A549 (cell line): ENCODE data around the gene RAP1GAP2. TPM values are rescaled to one million over a fixed set of nuclear protein-coding genes. Genes with fewer than 3 reads are reported as not detected.
"Not testable (repeated sequence)": the region's sequence is repeated elsewhere in the genome, so short reads cannot be mapped to it uniquely, and the experiment has no call there.

Experiments
- ATAC-seq, 2 experiments: fragments of 200-7000 bp in 1 of 2; fragments of >200 bp in 1 of 2; cut with Nextera tagmentation in 1 of 2; cut with Tn5 transposase in 1 of 2; 3 replicates each; pipeline versions ENCODE4 v1.8.0 to v1.9.1; 2018 to 2020; ENCODE audit warnings: mild to moderate bottlenecking in 1 of 2, moderate library complexity in 1 of 2
- CTCF ChIA-PET: fragments of 300-600 bp; sonication (Branson Sonifier 250); formaldehyde crosslinking; extraction: SDS; loops from one replicate; lab custom pipeline; 2021; ENCODE audit warnings: antibody characterized with exemption, inconsistent platforms; lab: Yijun Ruan, JAX
- POLR2A ChIA-PET: fragments of 350-600 bp; formaldehyde crosslinking; extraction: SDS; loops from one replicate; lab custom pipeline; 2021; ENCODE audit warnings: antibody characterized with exemption, inconsistent platforms; lab: Yijun Ruan, JAX
- DNase-seq, 2 experiments: peaks; one replicate each; pipeline versions ENCODE4 v3.0.0 to v3.0.0-alpha.2; 2011 to 2016; ENCODE audit warnings: low read depth in 1 of 2, low spot score in 1 of 2
- FAIRE-seq: peaks from 2 replicates; lab custom pipeline; 2011; peaks lifted over from hg19 to GRCh38; lab: Jason Lieb, UNC
- H3K27ac ChIP-seq, 2 experiments: fragments of >200 bp; sonication (Bioruptor Twin); formaldehyde crosslinking; 3 replicates each; pipeline ENCODE4 v1.5.1; 2016 to 2017
- H3K4me1 ChIP-seq: fragments of >200 bp; sonication (Bioruptor Twin); formaldehyde crosslinking; 3 replicates; pipeline ENCODE4 v1.6.1; 2016
- H3K4me2 ChIP-seq: fragments of >200 bp; sonication (Bioruptor Twin); formaldehyde crosslinking; 3 replicates; pipeline ENCODE4 v1.6.1; 2016
- H3K4me3 ChIP-seq: fragments of >200 bp; sonication (Bioruptor Twin); formaldehyde crosslinking; 3 replicates; pipeline ENCODE4 v1.5.1; 2016
- H3K9me3 ChIP-seq: fragments of >200 bp; sonication (Bioruptor Twin); formaldehyde crosslinking; 3 replicates; pipeline ENCODE4 v1.6.1; 2016
- BHLHE40 ChIP-seq: IDR thresholded peaks from 2 replicates; pipeline ENCODE4 v1.6.1; 2012; ENCODE audit warnings: low read depth, low read length, inconsistent platforms
- CBX8 ChIP-seq: fragments of 200-600 bp; sonication (generic); IDR thresholded peaks from 2 replicates; pipeline ENCODE4 v1.6.1; 2016
- CEBPB ChIP-seq, 2 experiments: fragments of >200 bp in 1 of 2; sonication (Bioruptor Twin) in 1 of 2; formaldehyde crosslinking in 1 of 2; IDR thresholded peaks; 2 replicates each; pipeline ENCODE4 v1.6.1; 2012 to 2016
- EP300 ChIP-seq, 2 experiments: fragments of >200 bp; sonication (Bioruptor Twin); formaldehyde crosslinking; IDR thresholded peaks; 2 replicates in 1 of 2; 3 replicates in 1 of 2; pipeline ENCODE4 v1.6.1; 2016 to 2017
- FOSL2 ChIP-seq, 2 experiments: fragments of 450-650 bp in 1 of 2; fragments of >200 bp in 1 of 2; sonication (Bioruptor Twin) in 1 of 2; formaldehyde crosslinking; IDR thresholded peaks; 2 replicates each; pipeline versions ENCODE4 v1.5.0 to v1.6.1; 2016 to 2020; ENCODE audit warnings: mild to moderate bottlenecking in 1 of 2, moderate library complexity in 1 of 2
- GATA3 ChIP-seq: IDR thresholded peaks from 2 replicates; pipeline ENCODE4 v1.6.1; 2012; ENCODE audit warnings: borderline replicate concordance
- JUN ChIP-seq, 2 experiments: fragments of >200 bp; sonication (Bioruptor Twin); formaldehyde crosslinking; IDR thresholded peaks; 2 replicates in 1 of 2; 3 replicates in 1 of 2; pipeline ENCODE4 v1.6.1; 2016 to 2017
- JUNB ChIP-seq: fragments of >200 bp; sonication (Bioruptor Twin); formaldehyde crosslinking; IDR thresholded peaks from 2 replicates; pipeline ENCODE4 v1.6.1; 2016
- MAFK ChIP-seq: fragments of 450-650 bp; IDR thresholded peaks from 2 replicates; pipeline ENCODE4 v1.6.1; 2014; ENCODE audit not compliant: partially characterized antibody
- MAZ ChIP-seq: fragments of 150-350 bp; IDR thresholded peaks from 2 replicates; pipeline ENCODE4 v1.6.1; 2014; ENCODE audit warnings: antibody characterized with exemption, low read depth, low read length, borderline replicate concordance
- MYC ChIP-seq: IDR thresholded peaks from 2 replicates; pipeline ENCODE4 v1.6.1; 2012; ENCODE audit warnings: mild to moderate bottlenecking, inconsistent platforms, low read length, improper control_type of control experiment, borderline replicate concordance
- NFE2L2 ChIP-seq: fragments of 150-350 bp; conservative IDR thresholded peaks from 2 replicates; pipeline ENCODE4 v1.6.1; 2014; ENCODE audit warnings: low read length
- RFX5 ChIP-seq: fragments of 450-650 bp; IDR thresholded peaks from 2 replicates; pipeline ENCODE4 v1.7.1; 2014; ENCODE audit warnings: antibody characterized with exemption, mild to moderate bottlenecking, moderate library complexity
- RNF2 ChIP-seq: fragments of 200-600 bp; sonication (generic); IDR thresholded peaks from 2 replicates; pipeline ENCODE4 v1.6.1; 2016; ENCODE audit warnings: low read depth, mild to moderate bottlenecking, antibody characterized with exemption, moderate library complexity, borderline replicate concordance
- SMC3 ChIP-seq: fragments of >200 bp; sonication (Bioruptor Twin); formaldehyde crosslinking; IDR thresholded peaks from 3 replicates; pipeline ENCODE4 v1.6.1; 2018; ENCODE audit warnings: inconsistent platforms
- TFCP2L1 ChIP-seq: fragments of 250-450 bp; sonication (Bioruptor Pico); IDR thresholded peaks from 2 replicates; pipeline ENCODE4 v1.5.0; 2021; ENCODE audit warnings: mild to moderate bottlenecking
- TP53 ChIP-seq: fragments of 250-450 bp; sonication (Bioruptor Pico); IDR thresholded peaks from 2 replicates; pipeline ENCODE4 v1.5.0; 2021; ENCODE audit warnings: mild to moderate bottlenecking, moderate library complexity
- ZFP36 ChIP-seq: fragments of 450-650 bp; IDR thresholded peaks from 2 replicates; pipeline ENCODE4 v1.6.1; 2014; ENCODE audit warnings: borderline replicate concordance; ENCODE audit not compliant: partially characterized antibody
- WGBS: methylation state at CpG from one replicate; pipeline ENCODE4 v1.1.6; 2017; ENCODE audit errors: missing lambda C conversion rate; 5-methylcytosine and 5-hydroxymethylcytosine counted together
- polyA plus RNA-seq, 4 experiments: library from polyadenylated mRNA; depleted of rRNA in 3 of 4; stranded (reverse); fragments of >200 nt; fragmentation: RNase III in 1 of 4; extraction: RNeasy Plus Mini Kit Qiagen cat#74134 plus additional on column Dnase treatment in 1 of 4; gene quantifications; 2 replicates in 3 of 4; 3 replicates in 1 of 4; pipeline ENCODE4 v1.2.3, GENCODE V29; 2011 to 2017
- TF ChIP-seq, protein P1 (sequence below): IDR thresholded peaks from 2 replicates; pipeline ENCODE4 v1.6.1; 2012
- TF ChIP-seq, protein P2 (sequence below): IDR thresholded peaks from 2 replicates; pipeline ENCODE4 v1.6.1; 2012; ENCODE audit warnings: low read depth, borderline replicate concordance
- TF ChIP-seq, protein P3 (sequence below): fragments of >200 bp; sonication (Bioruptor Twin); formaldehyde crosslinking; IDR thresholded peaks from 2 replicates; pipeline ENCODE4 v1.6.1; 2016
- TF ChIP-seq, protein P4 (sequence below): fragments of 450-650 bp; IDR thresholded peaks from 2 replicates; pipeline ENCODE4 v1.6.1; 2014; ENCODE audit warnings: antibody characterized with exemption

The RAP1GAP2 gene
- polyA plus RNA-seq, 2 of the 4 experiments (the other 2 are of a cell fraction), result 8.3 to 20.8 TPM

DNA sequence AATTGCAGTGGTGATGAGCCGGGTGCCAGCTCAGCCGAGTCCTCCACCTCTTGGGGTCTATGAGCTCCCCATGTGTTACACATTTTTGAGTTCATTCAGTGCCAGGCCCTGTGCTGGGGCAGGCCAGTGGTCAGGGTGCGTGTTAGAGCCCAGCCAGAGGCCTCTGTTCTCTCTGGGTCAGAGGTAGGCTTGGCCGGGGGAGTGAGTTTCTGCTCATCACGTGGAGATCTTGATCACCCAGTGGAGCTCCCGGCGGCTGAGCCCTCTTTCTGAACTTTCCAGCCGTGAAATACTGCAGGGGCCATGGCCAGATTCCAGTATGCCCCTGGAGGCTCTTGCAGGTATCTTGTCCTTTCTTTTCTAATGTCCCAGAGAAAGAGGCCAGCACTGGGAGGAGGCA, 93.0 kb downstream of the RAP1GAP2 start:
- FAIRE-seq (no peak), DNase-seq (no peak), ATAC-seq (no peak)
- WGBS, result 84% methylated on average over 8 of the region's 8 CpGs
- POLR2A ChIA-PET, result no interaction called here
- Histone ChIP-seq H3K27ac (peak overlapping the region; percentile 1 to 21; a peak in 3 of 6 replicates), H3K9me3 (no peaks in the 10 kb centered on the region), H3K4me3 (no peak overlapping the region), H3K4me1 (peaks cover 49% of the 10 kb centered on the region), H3K4me2 (no peak overlapping the region)
- no peak for TF ChIP-seq RNF2
- no peak for TF ChIP-seq EP300 (IDR thresholded peaks at IDR 0.05)
- TF ChIP-seq, protein P1, sequence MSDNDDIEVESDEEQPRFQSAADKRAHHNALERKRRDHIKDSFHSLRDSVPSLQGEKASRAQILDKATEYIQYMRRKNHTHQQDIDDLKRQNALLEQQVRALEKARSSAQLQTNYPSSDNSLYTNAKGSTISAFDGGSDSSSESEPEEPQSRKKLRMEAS, result no peak
- TF ChIP-seq GATA3, result no peak
- TF ChIP-seq CBX8, result no peak
- no peak for TF ChIP-seq TP53 (CRISPR knock-in tag)
- CTCF ChIA-PET, result interaction anchor here (0.6 to 3.5 kb wide), 4 partner anchors 40 to 802 kb away, joined by 4 to 20 read pairs (median 9); no protein-coding TSS in a partner anchor

DNA sequence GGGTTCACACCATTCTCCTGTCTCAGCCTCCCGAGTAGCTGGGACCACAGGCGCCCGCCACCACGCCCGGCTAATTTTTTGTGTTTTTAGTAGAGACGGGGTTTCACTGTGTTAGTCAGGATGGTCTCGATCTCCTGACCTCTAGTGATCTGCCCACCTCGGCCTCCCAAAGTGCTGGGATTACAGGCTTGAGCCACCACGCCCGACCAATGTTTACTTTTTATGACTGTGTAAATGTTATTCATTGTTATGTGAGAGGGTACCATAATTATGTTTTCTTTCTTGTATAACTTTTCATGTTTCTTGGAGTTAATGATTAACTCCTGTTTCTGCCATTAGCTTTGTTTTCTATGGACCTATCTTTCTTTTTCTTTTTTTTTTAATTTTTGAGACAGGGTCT, 94.5 kb downstream of the RAP1GAP2 start:
- H3K4me3 ChIP-seq; H3K9me3 ChIP-seq; TF ChIP-seq FOSL2 (IDR thresholded peaks at IDR 0.05): not testable (repeated sequence)
- Histone ChIP-seq H3K27ac (peak overlapping the region; percentile 41 to 66; a peak in 5 of 6 replicates), H3K4me1 (peaks cover 42% of the 10 kb centered on the region), H3K4me2 (peak overlapping the region; percentile 51)
- CTCF ChIA-PET, result interaction anchor here (0.7 to 3.5 kb wide), 5 partner anchors 42 to 124 kb away, joined by 3 to 20 read pairs (median 4); no protein-coding TSS in a partner anchor
- peak; percentile 63 for FAIRE-seq
- WGBS, result 17% methylated on average over 10 of the region's 10 CpGs
- peak; percentile 60 for TF ChIP-seq FOSL2 (CRISPR knock-in tag; IDR thresholded peaks at IDR 0.05)
- peak; percentile 49; the same call in 1 of the 2 replicates for TF ChIP-seq RFX5
- TF ChIP-seq, all 56 proteins: peak for 2; not testable (repeated sequence) for 54
- ATAC-seq (peak in 1 of 2 experiments; percentile 17; a peak in 2 of 6 replicates), DNase-seq (peak in 1 of 2 experiments; percentile 61)
- POLR2A ChIA-PET, result not testable (repeated sequence)

DNA sequence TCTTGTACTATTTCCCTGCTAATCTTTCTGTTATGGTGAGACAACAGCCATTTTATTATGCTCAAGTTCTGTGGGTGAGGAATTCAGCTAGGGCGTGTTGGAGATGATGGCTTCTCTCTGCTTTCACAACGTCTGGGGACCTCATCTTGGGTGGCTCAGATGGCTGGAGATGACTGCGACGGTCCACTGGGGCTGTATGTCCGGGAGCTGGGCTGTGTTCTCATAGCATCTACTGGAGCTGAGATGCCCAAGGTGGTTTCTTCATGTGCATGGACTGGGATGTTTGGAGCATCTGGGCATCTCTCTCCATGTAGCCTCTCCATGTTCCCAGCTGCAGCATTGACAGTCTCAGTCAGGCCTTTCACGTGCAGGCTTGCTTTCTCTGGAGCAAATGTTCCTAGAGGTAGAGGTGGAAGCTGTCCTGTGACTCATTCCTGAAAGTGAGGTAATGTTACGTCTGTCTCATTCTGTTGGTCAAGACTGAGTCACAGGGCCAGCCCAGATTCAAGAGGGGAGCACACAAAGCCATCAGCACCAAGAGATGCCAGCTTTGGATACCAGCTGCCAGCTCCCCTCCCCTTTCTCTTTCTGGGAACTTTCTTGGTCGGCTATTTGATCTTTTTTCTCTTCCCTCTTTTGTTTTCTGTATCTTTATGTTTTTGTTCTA, 96.2 kb downstream of the RAP1GAP2 start:
- peak overlapping the region; percentile 50 to 68; a peak in 5 of 6 replicates for H3K27ac ChIP-seq
- WGBS, result 25% methylated on average over 8 of the region's 8 CpGs
- DNase-seq (peak; percentile 94 to 97), FAIRE-seq (peak; percentile 99), ATAC-seq (peak; percentile 95 to 98)
- H3K4me2 ChIP-seq, result peak overlapping the region; percentile 49
- no peak overlapping the region for H3K4me3 ChIP-seq
- no peak for TF ChIP-seq MAZ
- TF ChIP-seq, protein P2, sequence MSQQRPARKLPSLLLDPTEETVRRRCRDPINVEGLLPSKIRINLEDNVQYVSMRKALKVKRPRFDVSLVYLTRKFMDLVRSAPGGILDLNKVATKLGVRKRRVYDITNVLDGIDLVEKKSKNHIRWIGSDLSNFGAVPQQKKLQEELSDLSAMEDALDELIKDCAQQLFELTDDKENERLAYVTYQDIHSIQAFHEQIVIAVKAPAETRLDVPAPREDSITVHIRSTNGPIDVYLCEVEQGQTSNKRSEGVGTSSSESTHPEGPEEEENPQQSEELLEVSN, result no peak
- 0 out of 2 replicates have a peak, but pooled peaks have one; percentile 53 for TF ChIP-seq MYC
- TF ChIP-seq, protein P3, sequence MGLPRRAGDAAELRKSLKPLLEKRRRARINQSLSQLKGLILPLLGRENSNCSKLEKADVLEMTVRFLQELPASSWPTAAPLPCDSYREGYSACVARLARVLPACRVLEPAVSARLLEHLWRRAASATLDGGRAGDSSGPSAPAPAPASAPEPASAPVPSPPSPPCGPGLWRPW, result 0 out of 2 replicates have a peak, but pooled peaks have one; percentile 29
- TF ChIP-seq, protein P4, sequence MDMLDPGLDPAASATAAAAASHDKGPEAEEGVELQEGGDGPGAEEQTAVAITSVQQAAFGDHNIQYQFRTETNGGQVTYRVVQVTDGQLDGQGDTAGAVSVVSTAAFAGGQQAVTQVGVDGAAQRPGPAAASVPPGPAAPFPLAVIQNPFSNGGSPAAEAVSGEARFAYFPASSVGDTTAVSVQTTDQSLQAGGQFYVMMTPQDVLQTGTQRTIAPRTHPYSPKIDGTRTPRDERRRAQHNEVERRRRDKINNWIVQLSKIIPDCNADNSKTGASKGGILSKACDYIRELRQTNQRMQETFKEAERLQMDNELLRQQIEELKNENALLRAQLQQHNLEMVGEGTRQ, result peak; percentile 25; the same call in 1 of the 2 replicates
- TF ChIP-seq ZFP36, result no peak
- TF ChIP-seq, protein P1, result peak; percentile 85
- TF ChIP-seq JUN (IDR thresholded peaks at IDR 0.05), result peak in 1 of 2 experiments; percentile 58; a peak in 1 of 5 replicates
- TF ChIP-seq TFCP2L1 (CRISPR knock-in tag), result no peak
- peak; percentile 91 for TF ChIP-seq BHLHE40
- TF ChIP-seq CEBPB (IDR thresholded peaks at IDR 0.05), result peak; percentile 56 to 80
- no peak for TF ChIP-seq NFE2L2
- peak; percentile 64; the same call in 1 of the 2 replicates for TF ChIP-seq GATA3
- no peak for TF ChIP-seq MAFK
- TF ChIP-seq FOSL2 (IDR thresholded peaks at IDR 0.05), result peak; percentile 94
- peak; percentile 98 for TF ChIP-seq FOSL2 (CRISPR knock-in tag; IDR thresholded peaks at IDR 0.05)
- peak; percentile 93 for TF ChIP-seq JUNB
- 0 out of 3 replicates have a peak, but pooled peaks have one; percentile 14 for TF ChIP-seq SMC3
- ChIA-PET POLR2A (interaction anchor here (0.8 kb wide), 1 partner anchor 21 kb away, joined by 3 read pairs; no protein-coding TSS in a partner anchor), CTCF (interaction anchor here (0.6 to 3.2 kb wide), 6 partner anchors 9 to 121 kb away, joined by 3 to 13 read pairs (median 6); no protein-coding TSS in a partner anchor)
- H3K4me1 ChIP-seq, result peaks cover 41% of the 10 kb centered on the region
- H3K9me3 ChIP-seq, result no peaks in the 10 kb centered on the region
